Femur (tissue), 1 donor: ENCODE measurements around the gene GJB1.
"Not testable (repeated sequence)": the region's sequence is repeated elsewhere in the genome, so short reads cannot be mapped to it uniquely, and the experiment has no call there.

Source experiments
- DNase-seq: peaks from one replicate; pipeline ENCODE4 v3.0.0-alpha.2; 2017

GJB1 gene

DNA sequence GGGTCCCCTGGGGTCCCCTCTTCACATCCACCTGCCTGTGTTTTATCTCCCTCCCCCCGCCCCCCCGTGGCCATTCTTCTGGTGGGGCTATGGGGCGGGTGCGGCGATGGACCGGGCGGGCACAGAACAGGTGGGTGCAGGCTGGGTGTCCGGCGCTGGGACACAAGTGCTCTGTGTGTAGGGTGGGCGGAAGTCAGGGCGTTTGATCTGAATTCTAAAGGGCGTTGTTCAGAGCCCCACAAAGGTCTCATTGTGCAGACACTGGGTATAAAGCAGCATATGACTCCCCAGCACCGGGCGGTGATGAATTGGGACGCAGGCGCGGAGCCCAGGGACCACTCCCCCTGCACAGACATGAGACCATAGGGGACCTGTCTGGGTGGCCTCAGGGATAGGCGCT lies at the start of gene GJB1:
GJB1 (plus strand) TSS at position 296 of the 400 bp plus-strand sequence. CDS start 484 bp downstream, outside the sequence.
- no peak for DNase-seq

DNA sequence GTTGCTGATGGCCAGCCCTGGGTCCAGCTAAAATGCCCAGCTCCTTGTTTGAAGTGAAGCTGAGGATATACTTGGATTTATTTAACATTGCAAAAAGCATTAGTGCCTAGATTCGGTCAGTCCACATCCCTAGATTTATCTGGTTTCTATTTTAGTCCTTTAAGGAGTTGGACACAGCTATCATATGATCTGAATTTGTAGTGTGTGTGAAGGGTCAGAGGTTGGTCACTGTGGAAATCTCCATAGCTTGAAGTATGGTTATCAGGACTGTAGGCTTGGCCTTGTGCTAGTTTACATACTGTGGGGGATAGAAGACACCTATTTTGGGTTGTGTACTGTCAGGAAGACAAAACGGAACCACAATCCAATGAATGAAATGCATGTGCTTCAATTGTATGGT lies 49.6 kb upstream of the GJB1 start:
- no peak for DNase-seq

DNA sequence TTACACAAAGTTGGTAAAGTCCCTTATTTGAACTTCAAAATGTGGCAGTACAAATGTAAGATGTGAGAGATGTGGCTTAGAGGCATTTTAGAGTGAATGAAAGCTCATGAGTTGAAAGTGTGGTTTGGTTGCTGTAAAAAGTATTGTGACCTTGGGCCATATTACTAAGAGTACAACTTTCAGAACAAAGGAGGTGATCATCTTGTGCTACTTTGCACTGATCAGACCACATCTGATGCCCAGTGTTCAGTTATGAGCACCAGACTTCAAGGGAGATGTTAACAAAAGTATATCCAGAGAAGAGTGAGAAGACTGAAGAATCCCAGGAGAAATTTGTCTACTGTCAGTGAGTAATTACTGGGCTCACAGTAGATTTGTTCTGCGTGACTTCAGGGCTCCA lies 48.2 kb upstream of the GJB1 start:
- DNase-seq, result no peak

DNA sequence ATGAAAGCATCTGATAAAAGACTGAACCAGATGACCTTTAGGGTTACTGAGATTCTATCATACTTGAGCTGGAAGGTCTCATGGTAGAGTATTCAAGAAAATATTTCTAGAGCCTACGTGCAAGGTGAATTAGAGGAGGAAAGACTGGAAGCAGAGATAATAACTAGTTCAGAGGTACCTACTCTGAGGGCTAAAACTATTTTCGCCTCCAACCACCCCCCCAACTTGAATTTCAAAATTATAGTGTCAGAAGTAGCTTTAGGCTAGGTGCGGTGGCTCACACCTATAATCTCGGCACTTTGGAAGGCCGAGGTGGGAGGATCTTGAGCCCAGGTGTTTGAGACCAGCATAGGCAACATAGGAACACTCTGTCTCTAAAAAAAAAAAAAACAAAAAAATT lies 47.5 kb upstream of the GJB1 start:
- DNase-seq, result no peak

DNA sequence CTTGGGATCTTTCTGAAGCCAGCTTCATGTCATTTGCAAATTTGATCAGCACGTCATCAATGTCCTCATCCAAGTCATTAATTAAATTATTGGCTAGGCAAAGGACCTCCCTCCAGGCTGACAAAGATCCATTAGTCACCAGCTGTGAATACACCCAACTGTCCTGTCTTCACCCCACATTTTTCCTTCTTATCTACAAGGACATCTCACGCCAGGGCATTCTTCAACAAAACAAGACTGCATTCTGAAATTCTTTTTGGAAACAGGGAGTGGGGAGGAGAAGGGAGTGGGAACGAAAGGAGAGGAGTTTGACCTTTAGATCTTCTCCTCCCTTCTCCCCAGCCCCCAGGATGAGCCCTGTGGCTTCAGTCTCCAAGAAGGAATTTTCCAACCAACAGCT lies 45.7 kb upstream of the GJB1 start:
- DNase-seq, result no peak

DNA sequence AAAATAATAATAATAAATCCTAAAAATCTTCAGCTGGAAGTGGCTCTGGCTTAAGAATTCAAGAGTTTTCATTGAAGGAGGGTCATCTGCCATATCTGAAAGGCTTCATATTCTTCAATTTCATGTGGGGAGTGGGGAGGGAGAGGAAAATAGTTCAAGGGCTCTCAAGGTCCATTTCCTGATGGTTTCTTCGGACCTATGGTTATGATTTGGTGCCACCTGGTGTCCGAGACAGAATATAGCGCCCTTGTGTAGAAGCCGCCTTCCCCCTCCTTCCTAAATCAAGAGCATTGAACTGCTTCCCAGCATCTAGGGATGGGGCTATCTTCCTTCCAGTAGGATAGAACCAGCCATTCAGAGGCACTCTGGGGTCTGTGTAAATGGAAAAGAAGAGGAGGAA lies 44.1 kb upstream of the GJB1 start:
- peak; percentile 59 for DNase-seq

DNA sequence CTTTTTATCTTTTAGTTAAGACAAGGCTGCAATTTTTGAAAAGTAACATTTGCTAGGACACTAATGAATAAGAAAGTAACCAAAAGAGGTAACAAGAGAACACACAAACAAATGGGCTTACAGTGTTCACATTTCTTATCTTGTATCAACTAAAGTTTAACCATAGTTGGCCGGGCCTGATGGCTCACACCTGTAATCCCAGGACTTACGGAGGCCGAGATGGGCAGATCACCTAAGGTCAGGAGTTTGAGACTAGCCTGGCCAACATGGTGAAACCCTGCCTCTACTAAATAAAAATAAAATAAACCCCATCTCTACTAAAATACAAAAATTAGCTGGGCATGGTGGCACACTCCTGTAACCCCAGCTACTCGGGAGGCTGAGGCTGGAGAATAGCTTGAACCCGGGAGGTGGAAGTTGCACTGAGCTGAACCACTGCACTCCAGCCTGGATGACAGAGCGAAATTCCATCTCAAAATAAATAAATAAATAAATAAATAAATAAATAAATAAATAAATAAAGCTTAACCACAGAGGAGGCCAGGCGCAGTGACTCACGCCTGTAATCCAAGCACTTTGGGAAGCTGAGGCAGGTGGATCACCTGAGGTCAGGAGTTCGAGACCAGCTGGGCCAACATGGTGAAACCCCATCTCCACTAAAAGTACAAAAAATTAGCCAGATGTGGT lies 42.3 kb upstream of the GJB1 start:
- not testable (repeated sequence) for DNase-seq

DNA sequence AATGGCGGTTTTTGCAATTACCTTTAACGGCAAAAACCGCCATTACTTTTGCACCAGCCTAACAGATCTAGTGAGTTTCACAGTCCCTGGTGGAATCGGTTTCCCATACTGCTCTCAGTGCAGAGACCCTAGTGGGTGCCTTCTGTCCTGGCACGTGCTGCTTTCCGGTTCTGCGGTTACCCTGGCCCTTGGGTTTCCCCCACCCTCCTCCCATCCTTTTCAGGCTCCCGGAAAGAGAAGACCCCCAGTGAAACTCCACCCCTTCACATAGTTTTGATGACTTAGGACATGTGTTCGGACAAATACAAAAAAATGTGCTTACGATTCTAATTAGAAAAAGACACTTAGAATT lies 41.5 kb upstream of the GJB1 start:
- peak; percentile 35 for DNase-seq

DNA sequence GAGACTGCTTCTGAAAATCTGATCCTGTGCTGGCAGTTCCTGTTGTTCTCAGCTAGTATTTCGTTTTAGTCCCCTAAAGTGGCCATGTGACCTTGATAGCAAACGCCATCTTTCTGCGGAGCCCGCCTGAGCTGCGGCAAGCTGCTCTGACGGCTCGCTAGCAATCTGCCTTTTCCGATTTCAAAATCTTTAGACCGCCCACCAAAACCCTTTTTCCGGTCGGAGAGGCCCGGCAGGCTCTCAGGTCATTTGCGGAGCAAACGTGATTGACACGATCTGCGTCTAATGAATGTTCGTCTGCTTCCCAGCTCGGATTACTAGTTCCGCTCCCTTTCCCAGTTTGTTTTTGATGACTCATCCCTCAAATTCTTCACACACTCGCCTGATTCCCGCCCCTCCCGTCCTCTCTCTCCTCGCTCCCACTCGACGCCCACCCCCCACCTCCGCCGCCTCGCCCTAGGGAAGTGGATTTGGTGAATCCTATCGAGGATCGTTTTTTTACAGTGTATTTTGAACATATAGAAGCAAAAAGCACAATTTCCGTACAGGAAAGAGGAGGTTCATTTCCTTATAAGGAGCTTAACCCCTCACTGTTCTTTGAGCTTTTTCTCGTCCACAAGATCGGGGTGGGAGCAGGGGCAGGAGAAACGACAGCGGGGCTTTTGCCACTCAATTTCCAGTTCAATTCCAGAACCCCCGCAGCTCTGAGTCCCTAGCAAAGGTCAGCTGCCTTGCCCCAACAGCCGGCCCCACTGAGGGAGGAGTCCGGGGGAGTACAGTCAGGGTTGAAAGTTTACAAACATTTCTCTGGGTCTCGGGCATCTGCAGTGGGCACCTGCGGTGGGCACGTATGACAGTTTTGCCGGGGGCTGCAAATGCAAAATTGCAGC lies 40.9 kb upstream of the GJB1 start:
- DNase-seq, result peak; percentile 95

DNA sequence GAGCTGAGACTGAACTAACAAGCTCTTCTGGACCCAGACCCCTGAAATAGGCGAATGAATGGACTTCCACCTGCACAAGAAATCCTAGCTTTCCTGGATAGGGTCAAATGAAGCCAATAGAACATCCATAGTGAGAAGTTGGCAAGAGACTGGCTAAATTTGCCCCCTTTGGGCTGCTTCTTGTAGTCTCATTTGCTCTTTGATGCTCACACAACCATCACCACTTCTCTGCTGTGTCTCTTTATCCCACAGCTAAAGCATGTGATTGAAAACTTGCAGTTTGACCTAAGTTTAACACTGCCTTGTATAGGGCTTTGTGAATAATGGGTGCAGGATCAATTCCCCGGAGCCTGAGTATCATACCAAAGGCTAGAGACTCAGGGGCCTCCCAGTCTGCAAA lies 40.2 kb upstream of the GJB1 start:
- DNase-seq, result no peak

DNA sequence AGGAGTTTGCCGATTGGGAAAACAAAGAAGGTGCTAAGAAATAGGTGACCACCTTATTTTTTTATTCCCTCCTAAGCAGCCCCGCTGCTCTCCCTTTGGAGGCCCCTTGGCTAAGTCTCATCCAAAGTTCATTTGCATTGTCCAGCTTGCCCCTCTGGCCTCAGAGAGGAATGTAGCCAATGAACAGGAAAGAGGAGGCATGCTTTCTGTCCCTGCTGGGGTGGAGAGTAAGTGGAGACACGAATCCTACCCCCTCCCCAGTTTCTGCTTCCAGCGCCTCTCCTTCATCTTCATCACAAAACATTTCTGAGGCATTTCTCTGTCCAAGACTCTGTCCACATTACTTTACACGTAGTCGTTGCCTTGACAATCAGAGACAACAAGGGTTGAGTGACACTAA lies 39.7 kb upstream of the GJB1 start:
- DNase-seq, result peak; percentile 40

DNA sequence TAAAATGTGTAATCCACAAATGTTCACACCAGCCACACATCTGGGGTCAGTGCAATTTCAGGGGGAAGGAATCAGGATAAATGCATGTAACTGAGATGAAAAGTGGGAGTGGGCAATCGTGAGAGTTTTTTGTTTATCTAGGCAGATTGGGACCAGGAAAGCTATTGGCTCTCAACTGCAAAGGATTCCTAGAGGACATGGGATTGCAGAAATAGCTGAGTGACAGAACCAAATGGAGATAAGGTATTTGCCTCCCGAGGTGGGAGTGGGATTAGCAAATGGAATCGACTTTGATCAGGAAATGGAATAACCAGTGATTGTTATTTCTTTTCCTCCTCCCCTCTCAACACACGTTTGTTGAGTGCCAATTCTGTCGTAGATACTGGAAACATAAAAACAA lies 38.9 kb upstream of the GJB1 start:
- DNase-seq, result no peak

DNA sequence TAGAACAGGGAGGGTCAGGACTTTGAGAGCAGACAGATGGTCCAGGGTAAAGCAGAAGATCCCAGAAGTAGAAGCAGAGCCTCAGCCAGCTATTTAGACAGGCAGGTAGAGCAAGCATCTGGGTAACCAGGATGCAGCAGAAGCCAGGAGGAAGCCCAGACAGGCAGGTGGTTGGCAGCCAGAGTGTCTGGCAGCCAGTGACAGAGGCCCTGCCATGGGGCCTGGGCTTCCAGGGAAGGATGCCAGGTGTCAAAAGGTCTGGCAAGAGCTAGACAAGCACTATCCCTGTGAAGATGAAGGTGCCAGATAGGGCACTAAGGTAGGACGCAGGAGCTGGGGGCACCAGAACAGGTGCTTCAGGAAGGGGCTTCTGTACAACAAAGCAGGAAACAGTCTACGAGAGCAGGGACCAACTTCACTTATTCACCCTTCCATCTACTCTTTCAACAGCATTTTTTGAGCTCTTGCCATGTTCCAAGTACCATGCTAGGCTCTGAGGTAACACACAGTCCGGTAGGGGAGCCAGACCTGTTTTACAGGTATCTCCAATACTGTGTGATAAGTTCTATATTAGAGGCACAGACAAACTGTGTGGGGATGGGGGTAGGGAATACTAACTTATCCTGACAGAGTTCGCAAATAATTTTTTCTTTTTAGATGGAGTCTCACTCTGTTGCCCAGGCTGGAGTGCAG lies 38.1 kb upstream of the GJB1 start:
- DNase-seq, result no peak

DNA sequence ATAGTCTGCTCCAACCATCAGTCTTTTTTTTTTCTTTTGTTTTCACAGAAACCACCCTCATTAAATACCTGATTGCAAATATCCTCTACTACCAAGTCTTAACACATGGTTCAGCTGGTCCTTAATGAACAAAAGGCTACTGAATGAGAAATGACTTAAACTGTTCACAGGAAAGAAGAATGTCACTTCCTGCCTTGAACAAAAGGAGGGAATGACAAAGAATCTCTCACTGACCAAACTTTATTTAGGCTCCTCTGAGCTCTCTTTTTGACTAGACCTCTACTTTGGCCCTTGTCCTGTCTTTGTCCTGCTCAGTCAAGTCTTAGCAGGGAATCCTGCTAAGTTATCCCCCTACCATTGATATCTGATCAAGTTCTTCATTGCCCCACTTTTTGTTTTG lies 31.8 kb upstream of the GJB1 start:
- no peak for DNase-seq

DNA sequence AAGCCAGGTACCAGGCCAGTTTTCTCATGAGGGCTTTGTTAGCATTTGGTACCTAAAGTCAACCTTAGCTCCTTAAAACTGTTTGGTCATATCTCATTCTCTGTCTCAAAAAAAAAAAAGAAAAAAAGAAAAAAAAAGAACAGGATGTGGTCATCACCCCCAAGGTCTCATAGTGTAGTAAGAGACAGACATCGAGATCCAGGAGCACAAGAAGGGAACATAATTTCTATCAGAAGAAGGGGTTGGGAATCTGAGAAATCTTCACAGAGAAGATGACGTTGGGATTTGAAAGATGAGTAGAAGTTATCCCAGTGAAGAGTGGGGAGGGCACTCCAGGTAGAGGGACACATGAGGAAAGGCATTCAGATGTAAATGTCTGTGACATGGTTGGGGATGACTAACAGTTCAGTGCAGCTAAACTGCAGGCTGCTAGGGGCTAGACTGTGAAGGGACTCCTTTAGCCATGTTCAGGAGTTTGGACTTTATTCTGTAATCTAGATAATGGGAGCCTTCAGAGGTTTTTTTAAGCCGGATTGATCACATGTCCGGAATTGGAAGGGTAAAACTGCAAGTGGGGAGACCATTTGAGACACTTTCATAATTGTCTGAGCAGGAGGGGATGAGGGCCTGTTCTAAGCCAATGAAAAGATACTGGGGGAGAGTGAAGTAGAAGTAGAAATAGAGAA lies 26.9 kb upstream of the GJB1 start:
- no peak for DNase-seq

DNA sequence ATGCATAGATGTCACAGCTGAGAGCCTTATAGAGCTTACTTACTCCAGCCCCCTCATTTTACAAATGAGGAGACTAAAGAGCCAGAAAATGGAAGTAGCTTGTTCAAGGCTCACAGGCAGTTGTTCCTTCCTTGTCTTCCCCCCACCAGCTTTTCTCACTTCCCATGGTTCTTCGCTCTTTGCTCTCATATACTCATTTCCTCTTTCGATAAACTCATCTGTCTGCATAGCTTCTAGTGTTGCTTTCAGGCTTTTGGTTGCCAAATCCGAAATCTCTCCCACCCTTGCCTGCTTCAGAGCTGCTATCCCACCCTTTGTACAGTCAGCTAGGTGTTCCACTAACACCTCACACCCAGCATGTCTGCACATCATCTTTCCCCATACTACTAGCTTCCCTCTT lies 25.0 kb upstream of the GJB1 start:
- DNase-seq, result no peak

DNA sequence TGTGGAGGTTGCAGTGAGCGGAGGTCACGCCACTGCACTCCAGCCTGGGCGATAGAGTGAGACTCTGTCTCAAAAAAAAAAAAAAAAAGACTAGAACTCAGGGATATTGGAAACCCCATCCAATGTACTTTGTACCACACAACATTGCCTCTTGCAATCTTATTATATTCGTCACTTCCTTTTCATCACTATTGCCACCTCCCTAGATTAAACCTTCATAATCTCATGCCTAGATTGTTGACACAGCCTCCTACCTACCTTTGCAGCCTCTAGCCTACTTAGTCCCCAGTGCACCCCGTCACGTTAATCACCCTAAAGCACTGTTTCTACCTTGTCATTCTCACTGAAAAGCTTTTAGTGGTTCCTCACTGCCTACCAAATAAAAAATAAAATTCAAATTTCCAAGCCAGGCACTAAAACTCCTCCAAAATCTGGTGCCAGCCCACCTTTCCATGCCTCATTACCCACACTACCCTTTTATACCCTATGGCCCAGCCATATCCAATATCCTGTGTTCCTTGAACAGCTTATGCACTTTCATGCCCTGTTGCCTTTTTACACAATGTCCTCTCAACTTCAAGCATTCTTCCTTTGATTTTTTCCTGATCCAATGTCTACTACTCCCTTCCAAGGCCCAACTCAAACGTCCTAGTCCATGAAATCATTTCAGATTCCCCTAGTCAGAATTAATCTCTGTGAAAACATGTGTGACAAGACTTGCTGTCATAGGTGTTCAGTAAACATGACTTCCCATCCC lies 23.6 kb upstream of the GJB1 start:
- DNase-seq, result no peak

DNA sequence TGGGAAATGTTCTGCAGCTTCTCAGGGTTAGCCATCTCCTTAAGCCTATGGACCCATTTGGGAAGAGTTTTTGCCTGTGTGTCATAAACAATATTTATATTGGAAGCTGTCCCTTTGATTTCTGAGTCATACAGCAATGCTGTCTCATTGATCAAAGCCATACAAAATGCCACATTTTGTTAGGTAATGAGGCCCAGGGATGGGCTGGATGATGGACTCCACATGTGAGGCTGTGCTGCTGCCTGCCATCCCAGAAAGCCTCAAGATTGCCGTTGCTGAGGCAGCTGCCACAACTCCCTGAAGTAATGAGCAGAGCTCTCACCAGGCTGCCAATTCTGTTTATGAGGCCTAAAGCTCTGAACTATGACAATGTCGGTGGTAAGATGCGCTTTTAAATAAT lies 12.2 kb upstream of the GJB1 start:
- no peak for DNase-seq

DNA sequence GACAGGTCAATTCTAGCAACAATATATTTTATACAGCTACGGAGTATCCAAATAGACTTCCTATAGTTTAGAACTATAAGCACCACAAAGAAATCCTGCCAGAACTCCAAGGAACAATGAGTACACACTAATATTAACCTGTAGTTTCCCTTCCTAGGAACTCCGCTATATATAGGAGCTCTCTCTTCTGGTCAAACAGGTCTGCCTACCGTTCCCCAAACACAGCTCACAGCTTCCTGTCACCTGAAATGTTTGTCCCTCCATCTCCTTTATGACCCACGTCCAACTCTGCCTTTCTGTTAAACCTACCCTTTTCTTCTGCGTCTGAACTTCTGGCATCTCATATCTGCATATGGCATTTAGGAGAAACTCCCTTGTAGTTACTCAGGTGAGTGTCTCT lies 10.5 kb upstream of the GJB1 start:
- no peak for DNase-seq

DNA sequence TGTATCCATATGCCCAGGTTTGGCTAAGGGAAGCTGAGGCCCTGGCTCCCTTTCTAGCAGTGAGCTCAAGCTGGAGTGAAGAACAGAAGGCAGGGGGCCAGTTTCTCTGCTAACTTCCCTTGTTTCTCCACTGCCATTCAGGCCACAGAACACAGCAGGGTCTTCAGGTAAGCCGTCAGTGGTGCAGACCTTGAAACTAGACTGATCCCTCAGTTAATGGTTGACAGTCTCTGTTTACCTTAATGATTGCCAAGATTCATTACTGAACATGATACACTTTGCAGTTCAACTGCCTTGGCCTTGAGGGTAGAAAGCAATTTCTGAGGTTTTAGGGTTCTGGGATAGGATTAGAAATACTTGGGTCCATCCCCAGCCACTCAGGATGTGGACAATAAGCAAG lies 8.9 kb upstream of the GJB1 start:
- DNase-seq, result no peak

DNA sequence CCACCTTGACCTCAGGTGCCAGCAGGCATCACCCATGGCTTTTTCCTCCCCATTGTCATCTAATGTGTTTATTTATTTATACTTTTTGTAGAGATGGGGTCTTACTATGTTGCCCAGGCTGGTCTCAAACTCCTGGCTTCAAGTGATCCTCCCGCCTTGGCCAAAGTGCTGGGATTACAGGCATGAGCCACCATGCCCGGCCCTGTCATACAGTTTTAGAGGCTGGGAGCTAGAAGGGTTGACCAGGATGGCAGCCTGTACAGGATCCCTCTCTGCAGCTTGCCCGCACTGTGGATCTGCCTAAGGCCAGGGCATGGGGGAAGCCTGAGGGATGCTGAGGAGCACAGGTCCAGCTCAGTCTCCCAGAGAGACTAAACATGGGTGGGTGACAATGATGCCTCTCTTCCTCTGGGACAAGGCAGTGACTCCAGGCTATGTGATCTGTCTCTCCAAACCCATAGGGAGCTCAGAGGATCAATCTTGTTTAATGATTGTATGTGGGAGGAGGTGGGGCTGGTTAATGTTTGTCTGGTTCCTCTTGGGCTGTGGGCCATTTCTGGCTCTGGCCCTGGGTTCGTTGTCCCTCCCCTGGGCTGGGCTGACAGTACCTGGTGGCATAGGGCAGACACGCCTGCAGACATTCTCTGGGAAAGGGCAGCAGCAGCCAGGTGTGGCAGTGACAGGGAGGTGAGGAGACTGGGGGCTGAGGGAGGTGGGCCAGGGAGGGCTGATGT lies 8.3 kb upstream of the GJB1 start:
- no peak for DNase-seq
